OCI-LY3 (cell line): Measurements from ENCODE around the gene TMCC1.

ENCODE experiments used
- CTCF ChIP-seq: fragments of 200-600, 300-600 bp; sonication (generic); IDR thresholded peaks from 2 replicates; pipeline ENCODE4 v1.5.1; 2014; ENCODE audit warnings: antibody characterized with exemption, low read length, low read depth
- EZH2phosphoT487 ChIP-seq: fragments of 200-600 bp; shearing (Covaris generic); IDR thresholded peaks from 2 replicates; pipeline ENCODE4 v1.6.1; 2018; ENCODE audit warnings: antibody characterized with exemption, mixed run types, low read depth

GRCh38 chr3:129608087-129608935, 285.2 kb downstream of the TMCC1 start:
- TF ChIP-seq CTCF = peak; percentile 46
- no peak for TF ChIP-seq EZH2phosphoT487
